Activated gamma-delta T cell treated with Interleukin-2 at 50 U/mL for 16 hours (primary cell): Measurements from ENCODE around the gene ARID1B.

ENCODE experiments used
- DNase-seq: peaks from one replicate; pipeline ENCODE4 v3.0.0-alpha.2; 2020

ARID1B gene

DNA sequence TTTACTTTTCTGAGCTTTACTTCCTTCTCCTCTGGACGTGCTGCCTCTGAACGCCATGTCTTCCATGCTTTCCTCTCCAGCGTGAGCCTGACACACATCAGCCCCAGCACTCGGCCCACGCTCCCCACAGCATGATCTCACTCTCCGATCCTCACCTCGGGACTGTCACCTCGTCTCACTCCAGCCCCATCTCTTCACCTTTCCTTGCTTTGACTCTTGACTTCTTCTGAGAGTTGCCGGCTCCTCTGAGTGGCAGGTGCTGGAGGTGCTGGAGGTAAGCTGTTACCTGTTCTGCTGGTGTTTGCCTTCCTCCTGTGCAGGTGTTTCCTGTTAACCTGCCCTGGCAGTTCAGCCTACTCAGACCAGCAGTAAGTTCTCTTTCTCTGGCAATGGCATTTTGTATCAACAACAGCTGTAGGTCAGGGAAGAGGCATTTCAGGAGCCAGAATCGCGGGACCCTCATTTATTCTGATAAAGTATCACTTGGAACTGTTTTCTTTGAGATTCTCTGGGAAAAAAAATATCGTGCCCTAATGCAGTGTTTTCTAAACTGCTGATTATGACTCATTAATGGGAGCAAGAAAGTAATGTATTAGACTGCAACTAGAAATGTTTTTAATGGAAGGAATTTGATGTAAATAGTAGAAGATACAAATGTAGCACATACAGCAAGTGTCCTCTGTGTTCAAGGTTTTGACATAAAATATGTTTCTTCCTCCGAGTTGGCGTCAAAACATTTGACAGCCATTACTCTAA lies 106.5 kb downstream of the ARID1B start:
- no peak for DNase-seq

GRCh38 chr6:156884306-156884705 lies 107.1 kb downstream of the ARID1B start:
- no peak for DNase-seq

DNA sequence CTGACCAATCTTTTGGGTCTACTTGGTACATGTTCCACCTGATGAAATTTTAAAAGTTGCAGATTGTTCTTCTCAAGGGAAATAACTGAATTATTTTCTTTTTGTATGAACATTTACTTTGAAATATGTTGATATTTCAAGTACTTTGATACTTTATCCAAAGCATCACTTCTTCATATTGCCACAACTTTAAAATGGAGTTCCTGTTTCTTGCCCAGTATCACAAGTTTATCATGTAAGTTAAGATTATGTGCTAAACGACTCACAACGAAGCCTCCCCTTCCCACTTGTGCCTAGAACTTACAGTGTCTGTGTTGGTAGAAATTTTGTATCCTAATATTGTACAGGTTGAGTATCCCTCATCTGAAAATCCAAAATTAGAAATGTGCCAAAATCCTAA lies 108.4 kb downstream of the ARID1B start:
- no peak for DNase-seq

DNA sequence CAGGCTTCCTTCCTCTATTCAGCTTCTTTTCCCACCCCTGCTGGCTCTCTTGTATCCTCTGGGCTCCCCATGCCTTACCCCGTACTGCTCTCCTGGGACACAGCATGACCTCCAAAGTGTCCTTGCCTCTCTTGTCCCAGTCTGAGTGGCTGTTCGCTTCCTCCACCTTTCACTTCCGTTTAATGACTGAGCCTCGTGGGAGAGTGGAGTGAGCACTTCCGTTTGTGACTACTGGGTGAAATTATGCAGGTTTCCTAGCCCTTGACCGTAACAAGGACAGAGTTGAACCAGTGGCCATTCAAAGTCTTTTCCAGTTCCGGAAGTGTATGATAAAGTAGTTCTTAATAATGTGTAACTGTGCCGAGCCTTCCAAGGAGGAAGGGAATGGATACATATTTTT lies 109.2 kb downstream of the ARID1B start:
- no peak for DNase-seq

- DNase-seq, result no peak
Measured at GRCh38 chr6:156887623-156888269, 110.6 kb downstream of the ARID1B start.

DNA sequence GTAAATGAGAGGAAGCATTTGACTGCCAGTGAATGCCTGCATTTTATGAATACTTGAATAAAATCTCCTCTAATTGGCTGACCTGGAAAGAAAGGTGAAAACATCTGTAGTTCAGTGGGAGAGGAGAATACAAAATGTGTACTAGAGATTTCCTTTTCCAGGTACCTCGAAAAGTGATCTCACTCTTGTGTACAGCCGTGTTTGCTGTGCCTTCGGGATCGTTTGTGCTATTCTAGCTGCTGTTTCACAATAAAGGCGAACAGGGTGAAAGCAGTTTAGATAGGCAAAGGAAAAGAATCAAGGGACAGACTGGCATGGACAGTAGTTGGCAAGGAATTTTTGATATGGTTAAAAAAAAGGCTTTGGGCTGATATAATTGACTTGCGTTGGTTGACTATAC lies 112.3 kb downstream of the ARID1B start:
- no peak for DNase-seq

DNA sequence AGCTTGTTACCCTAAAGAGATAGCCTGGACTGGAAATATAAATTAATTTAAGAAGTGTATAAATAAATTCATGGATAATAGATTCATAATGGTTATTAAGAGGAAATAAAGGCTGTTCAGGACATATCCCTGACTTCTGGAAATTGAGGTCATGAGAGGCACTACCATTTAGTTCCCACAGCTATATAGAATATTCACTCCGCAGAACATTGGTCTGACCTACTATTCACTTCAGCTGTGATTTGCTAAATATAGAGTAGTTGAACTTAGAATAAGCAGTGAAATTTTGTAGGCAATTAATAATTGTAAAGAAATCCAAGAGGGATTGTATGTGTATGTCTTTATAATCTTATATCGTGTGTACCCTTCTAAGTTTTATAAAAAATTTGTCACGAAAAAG lies 112.8 kb downstream of the ARID1B start:
- no peak for DNase-seq

GRCh38 chr6:156890627-156891314 lies 113.6 kb downstream of the ARID1B start:
- no peak for DNase-seq

DNA sequence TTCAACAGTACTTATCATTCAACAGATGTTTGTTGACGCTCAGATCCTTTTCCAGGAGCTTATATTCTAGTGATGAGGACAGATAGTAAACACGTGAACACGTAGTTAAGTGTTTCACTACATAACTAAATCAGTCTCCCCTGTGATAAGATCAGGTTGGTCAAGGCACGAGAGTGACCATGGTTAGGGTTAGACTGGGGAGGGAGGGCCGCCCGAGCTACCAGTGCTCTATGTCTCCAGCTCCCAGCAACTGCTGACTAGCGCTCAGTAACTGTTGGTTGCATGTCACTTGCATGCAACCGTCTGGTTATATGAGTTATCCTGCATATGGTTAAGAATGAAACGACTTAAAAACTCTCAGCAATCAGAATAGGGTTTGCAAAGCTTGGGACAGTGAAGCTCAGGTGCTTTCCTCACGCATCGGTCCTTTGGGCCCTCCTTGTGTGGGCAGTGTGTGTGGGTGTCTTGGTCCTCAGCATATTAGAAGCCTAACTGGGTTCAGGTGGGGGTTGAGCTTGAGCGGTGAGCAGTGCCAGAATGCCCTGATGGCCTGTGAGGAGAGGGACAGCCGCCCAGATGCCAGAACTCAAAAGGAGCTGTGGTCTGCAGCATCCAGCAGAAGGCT lies 120.8 kb downstream of the ARID1B start:
- DNase-seq, result no peak

GRCh38 chr6:156899071-156899470 lies 121.9 kb downstream of the ARID1B start:
- DNase-seq, result no peak

- no peak for DNase-seq
Measured at GRCh38 chr6:156899532-156900135, 122.5 kb downstream of the ARID1B start.

DNA sequence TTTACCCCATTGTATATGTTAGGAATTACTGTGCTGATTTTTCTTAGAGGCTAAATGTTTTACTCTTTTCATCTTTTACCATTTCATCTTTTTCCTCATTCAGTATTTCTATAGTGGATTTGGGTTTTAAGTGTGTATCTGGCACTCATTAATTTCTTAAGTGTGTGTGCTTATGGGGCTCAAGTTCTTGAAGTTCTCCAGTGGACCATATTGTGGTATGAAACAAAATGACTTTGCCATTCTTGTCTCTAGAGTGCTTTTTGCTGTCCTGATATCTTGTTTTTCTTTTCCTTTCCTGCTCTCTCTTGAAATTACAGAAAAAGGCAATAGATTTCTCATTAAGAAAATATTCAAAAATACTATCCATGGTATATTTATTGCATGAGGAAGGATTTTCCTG lies 123.1 kb downstream of the ARID1B start:
- no peak for DNase-seq

DNA sequence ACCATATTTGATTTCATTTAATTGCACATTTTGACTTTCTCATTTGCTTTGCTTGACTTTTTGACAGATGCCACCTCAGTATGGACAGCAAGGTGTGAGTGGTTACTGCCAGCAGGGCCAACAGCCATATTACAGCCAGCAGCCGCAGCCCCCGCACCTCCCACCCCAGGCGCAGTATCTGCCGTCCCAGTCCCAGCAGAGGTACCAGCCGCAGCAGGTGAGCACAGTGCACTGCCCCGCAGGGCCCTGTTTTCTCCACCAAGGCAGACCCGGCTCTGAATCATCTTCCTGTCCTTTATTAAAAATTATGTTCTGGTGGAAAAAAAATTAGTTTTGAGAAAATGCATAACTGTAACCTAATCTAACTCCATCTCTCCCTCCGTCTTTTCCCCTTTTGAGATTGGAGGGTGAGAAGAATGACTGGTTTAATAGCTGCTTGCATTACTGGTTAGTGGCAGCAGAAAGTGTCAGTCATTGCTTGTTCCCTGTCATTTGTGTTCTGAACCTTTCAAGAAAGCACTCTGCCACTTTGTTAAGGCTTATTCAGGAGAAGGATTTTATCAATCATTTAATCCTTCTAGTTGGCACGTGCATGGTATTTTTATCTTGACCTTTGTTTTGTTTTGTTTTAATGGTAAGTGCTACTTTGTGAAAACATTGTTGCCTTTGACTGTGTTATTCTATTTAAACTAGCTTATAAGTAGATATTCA lies 124.3 kb downstream of the ARID1B start:
- DNase-seq, result no peak

DNA sequence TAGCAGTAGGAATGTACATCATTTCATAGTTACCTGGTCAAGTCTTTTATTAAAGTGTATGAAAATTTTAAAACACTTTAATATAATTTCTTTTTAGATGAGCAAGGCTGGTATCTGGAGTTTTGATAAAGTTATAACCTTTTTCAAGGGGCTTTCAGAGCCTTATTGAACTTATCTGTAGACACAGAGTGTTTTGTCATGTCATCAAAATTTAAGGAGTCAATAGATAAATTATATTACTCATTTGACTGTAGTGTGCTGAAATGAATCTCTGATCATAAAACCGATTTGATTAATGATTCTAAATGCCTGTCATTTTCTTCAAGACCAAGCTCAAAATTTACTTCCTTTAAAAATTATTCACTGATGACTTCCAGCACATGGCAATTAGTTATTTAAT lies 125.6 kb downstream of the ARID1B start:
- DNase-seq, result no peak

DNA sequence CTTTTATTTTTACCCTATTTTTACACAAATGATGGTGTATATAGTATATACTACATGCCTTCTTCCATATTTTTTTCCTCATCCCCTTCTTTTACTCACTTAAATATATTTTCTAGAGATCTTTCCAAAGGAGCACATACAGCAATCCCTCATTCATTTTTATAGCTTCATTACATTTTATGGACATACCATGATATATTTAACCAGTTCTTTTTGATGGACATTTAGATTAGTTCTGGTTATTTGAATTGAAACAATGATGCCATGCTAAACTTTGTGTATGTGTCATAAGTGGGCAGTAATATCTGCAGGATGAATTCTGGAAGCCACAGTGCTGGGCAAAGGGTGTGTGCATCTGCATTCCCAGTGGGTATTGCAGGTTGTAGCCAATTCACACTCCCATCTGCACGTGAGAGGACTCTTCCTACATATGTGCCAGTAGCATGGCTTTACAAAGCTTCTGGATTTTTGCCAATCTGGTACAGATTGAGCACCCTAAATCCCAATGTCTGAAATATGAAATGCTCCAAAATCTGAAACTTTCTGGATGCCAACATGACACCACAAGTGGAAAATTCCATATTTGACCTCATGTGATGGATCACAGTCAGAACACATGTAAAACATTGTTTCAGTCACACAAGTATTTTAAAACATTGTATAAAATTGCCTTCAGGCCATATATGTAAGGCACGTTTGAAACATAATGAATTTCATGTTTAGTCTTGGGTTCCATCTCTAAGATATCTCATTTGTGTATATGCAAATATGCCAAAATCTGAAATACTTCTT lies 127.2 kb downstream of the ARID1B start:
- DNase-seq, result no peak

DNA sequence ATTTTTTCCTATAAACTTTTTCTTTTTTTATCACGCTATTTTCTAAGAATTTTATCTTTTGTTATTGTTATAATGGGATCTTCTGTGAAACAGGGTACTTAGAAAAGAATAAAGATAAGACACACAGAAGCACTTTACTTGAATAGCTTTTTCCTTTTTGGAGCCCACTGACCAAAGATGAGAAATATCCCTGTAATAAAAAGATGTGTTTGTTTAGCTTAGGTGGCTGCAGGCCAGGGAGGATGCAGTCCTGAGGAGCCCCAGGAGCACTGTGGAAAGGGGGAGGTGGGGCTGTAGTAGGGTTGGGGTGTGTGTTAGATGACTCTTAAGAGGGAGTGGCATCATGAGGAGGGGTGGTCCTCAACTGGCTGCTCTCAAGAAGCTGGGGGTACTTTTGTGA lies 128.6 kb downstream of the ARID1B start:
- no peak for DNase-seq

GRCh38 chr6:156906451-156906850 lies 129.3 kb downstream of the ARID1B start:
- DNase-seq, result no peak

DNA sequence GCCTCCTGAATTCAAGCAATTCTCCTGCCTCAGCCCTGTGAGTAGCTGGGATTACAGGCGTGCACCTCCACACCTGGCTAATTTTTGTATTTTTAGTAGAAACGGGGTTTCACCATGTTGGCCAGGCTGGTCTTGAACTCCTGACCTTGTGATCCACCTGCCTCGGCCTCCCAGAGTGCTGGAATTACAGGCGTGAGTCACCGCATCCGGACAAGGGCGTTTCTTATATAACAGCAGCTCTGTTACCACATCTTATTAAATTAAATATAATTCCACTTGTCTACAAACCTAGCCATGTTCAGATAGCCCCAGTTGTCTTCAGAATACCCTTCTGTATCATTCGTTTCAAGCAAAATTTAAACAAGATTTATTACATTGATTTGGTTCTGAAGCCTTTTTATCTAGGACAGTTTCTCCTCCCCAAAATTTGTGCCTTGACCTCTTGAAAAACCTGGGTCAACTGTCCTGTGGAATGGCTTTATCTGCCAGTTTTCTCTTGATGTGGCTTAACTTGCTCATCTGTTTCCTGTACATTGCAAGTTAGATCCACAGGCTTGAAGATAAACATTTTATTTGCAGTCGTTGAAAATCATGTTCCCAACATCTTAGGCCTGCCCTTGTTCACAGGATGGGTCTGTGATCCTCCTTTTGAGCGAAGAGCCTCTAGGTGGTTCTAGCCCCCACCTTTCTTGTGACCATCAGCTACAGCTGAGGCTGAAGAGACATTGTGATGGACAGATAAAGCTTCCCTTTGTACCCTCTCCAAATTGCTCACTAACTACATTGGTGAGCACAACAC lies 132.2 kb downstream of the ARID1B start:
- no peak for DNase-seq

DNA sequence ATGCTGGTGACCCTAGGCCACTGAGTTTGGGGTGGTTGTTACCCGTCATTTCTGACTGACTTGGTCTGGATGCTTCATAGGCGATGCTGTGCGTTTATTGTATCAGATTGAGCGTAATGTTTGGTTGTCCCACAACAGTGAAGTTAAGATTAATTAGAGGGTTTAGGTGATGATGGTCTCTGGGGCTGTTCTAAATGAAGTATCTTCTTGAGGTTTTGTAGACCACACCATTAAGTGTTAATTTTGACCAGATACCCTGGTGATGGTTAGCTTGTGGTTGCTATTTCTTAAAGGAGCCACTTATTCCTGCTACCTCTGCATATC lies 132.8 kb downstream of the ARID1B start:
- DNase-seq, result no peak

DNA sequence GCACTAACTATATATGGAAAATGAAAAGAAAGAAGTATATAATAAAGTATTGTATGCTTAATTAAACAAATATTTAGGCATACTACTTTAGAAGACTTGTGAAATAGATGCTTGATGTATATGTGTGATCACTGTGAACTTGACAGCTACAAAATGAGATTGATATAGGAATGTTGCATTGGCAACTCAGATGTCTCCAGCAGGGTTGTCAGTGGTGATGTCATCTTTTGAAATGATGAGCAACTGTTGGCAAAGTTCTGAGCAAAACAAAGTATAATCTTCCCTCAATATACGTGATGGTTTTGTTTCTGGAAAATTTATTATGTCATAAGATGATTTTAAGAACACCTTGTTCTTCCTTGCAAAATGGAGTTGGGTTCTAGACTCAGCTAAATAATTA lies 133.8 kb downstream of the ARID1B start:
- DNase-seq, result no peak

- no peak for DNase-seq
Measured at GRCh38 chr6:156911581-156911980, 134.4 kb downstream of the ARID1B start.
